Uterus (tissue), 4 donors: Measurements from ENCODE around the gene ELOVL7. TPM values are rescaled to one million over a fixed set of nuclear protein-coding genes. Genes with fewer than 3 reads are reported as not detected.

Experiments
- DNase-seq, 2 donors: peaks; one replicate each; pipeline ENCODE4 v3.0.0-alpha.2; 2019 to 2020
- H3K27ac ChIP-seq, 2 donors: fragments of 200-600 bp; sonication (generic); 1 replicate in 1 of 2; 2 replicates in 1 of 2; pipeline ENCODE4 v1.5.1; 2016 to 2018
- H3K27me3 ChIP-seq, 2 donors: fragments of 200-600 bp; sonication (generic); one replicate each; pipeline ENCODE4 v1.5.1; 2018 to 2019; ENCODE audit warnings: control low read depth in 1 of 2
- H3K36me3 ChIP-seq, 2 donors: fragments of 200-600 bp; sonication (generic); one replicate each; pipeline ENCODE4 v1.5.1; 2019; ENCODE audit warnings: control low read depth in 1 of 2
- H3K4me1 ChIP-seq, 2 donors: fragments of 200-600 bp; sonication (generic); one replicate each; pipeline ENCODE4 v1.5.1; 2018 to 2019; ENCODE audit warnings: control low read depth in 1 of 2
- H3K4me3 ChIP-seq, 2 donors: fragments of 200-600 bp; sonication (generic); 1 replicate in 1 of 2; 2 replicates in 1 of 2; pipeline ENCODE4 v1.5.1; 2018 to 2019; ENCODE audit warnings: mild to moderate bottlenecking in 1 of 2
- H3K9me3 ChIP-seq, 2 donors: fragments of 200-600 bp; sonication (generic); one replicate each; pipeline ENCODE4 v1.5.1; 2019; ENCODE audit warnings: control low read depth in 1 of 2
- CTCF ChIP-seq, 4 experiments: fragments of 200-600 bp in 2 of 4; fragments of 450-650 bp in 2 of 4; sonication (generic) in 2 of 4; IDR thresholded peaks; one replicate each; pipeline ENCODE4 v1.5.1; 2016 to 2019; ENCODE audit warnings: antibody characterized with exemption in 4 of 4, mild to moderate bottlenecking in 2 of 4, moderate library complexity in 1 of 4
- POLR2A ChIP-seq, 2 donors: fragments of 450-650 bp; IDR thresholded peaks; one replicate each; pipeline ENCODE4 v1.6.1; 2016; ENCODE audit warnings: antibody characterized with exemption in 2 of 2, mild to moderate bottlenecking in 1 of 2, moderate library complexity in 1 of 2
- intact Hi-C: fragments of 100-400 bp; cut with DNase I; formaldehyde crosslinking; loops from one replicate; pipeline ENCODE4 v1.15.1; 2023; ENCODE audit warnings: low total_unique reads
- total RNA-seq, 4 donors: library from RNA; depleted of rRNA in 3 of 4; stranded (reverse); fragments of >200 nt in 3 of 4; gene quantifications; one replicate each; pipeline versions ENCODE4 v1.1.0 to v1.2.4, GENCODE V29; 2014 to 2023
- donor health status: DM: yes; HTN: yes; CAD: no.

Gene ELOVL7
- total RNA-seq, 4 donors from 2014 or later: 1.3 to 8.2 (median 2.9) TPM

GRCh38 chr5:60788863-60789513, 55.1 kb downstream of the ELOVL7 start:
- TF ChIP-seq POLR2A (IDR thresholded peaks at IDR 0.05): no peak
- TF ChIP-seq CTCF (IDR thresholded peaks at IDR 0.05): no peak
- intact Hi-C loops: no loop called here
- no peaks in the 10 kb centered on the region for H3K36me3 ChIP-seq

GRCh38 chr5:60779466-60779865, 64.6 kb downstream of the ELOVL7 start:
- intact Hi-C loops: no loop called here
- TF ChIP-seq POLR2A (IDR thresholded peaks at IDR 0.05) (no peak), CTCF (IDR thresholded peaks at IDR 0.05) (no peak)
- no peaks in the 10 kb centered on the region for H3K27me3 ChIP-seq
- no peak for DNase-seq
- no peaks in the 10 kb centered on the region for H3K4me1 ChIP-seq
- no peaks in the 10 kb centered on the region for H3K9me3 ChIP-seq
- H3K36me3 ChIP-seq: no peaks in the 10 kb centered on the region
- no peak overlapping the region for H3K27ac ChIP-seq
- H3K4me3 ChIP-seq: no peak overlapping the region

More at GRCh38 chr5:60788863-60789513, 55.1 kb downstream of the ELOVL7 start:
- Histone ChIP-seq H3K27ac (no peak overlapping the region), H3K4me3 (no peak overlapping the region), H3K4me1 (no peaks in the 10 kb centered on the region), H3K27me3 (no peaks in the 10 kb centered on the region), H3K9me3 (no peaks in the 10 kb centered on the region)
- no peak for DNase-seq

- intact Hi-C loops: no loop called here
- Histone ChIP-seq H3K36me3 (no peaks in the 10 kb centered on the region), H3K4me3 (no peak overlapping the region), H3K4me1 (no peaks in the 10 kb centered on the region), H3K27me3 (no peaks in the 10 kb centered on the region), H3K27ac (no peak overlapping the region), H3K9me3 (no peaks in the 10 kb centered on the region)
- TF ChIP-seq CTCF (IDR thresholded peaks at IDR 0.05): no peak
- TF ChIP-seq POLR2A (IDR thresholded peaks at IDR 0.05): no peak
- no peak for DNase-seq
Measured at GRCh38 chr5:60776343-60776742, 67.7 kb downstream of the ELOVL7 start.

GRCh38 chr5:60765019-60765709, 78.9 kb downstream of the ELOVL7 start:
- no peak overlapping the region for H3K4me3 ChIP-seq
- no peak for DNase-seq
- intact Hi-C loops: no loop called here
- H3K4me1 ChIP-seq: no peaks in the 10 kb centered on the region
- TF ChIP-seq POLR2A (IDR thresholded peaks at IDR 0.05) (no peak), CTCF (IDR thresholded peaks at IDR 0.05) (no peak)
- no peak overlapping the region for H3K27ac ChIP-seq
- no peaks in the 10 kb centered on the region for H3K27me3 ChIP-seq
- no peaks in the 10 kb centered on the region for H3K36me3 ChIP-seq
- no peaks in the 10 kb centered on the region for H3K9me3 ChIP-seq

GRCh38 chr5:60763061-60763460, 81.0 kb downstream of the ELOVL7 start:
- Histone ChIP-seq H3K9me3 (no peaks in the 10 kb centered on the region), H3K36me3 (no peaks in the 10 kb centered on the region), H3K4me1 (no peaks in the 10 kb centered on the region), H3K4me3 (no peak overlapping the region), H3K27me3 (no peaks in the 10 kb centered on the region), H3K27ac (no peak overlapping the region)
- TF ChIP-seq CTCF (IDR thresholded peaks at IDR 0.05): no peak
- TF ChIP-seq POLR2A (IDR thresholded peaks at IDR 0.05): no peak
- intact Hi-C loops: no loop called here
- no peak for DNase-seq
